ENCODE measurements around the gene KCNJ5.

DNA sequence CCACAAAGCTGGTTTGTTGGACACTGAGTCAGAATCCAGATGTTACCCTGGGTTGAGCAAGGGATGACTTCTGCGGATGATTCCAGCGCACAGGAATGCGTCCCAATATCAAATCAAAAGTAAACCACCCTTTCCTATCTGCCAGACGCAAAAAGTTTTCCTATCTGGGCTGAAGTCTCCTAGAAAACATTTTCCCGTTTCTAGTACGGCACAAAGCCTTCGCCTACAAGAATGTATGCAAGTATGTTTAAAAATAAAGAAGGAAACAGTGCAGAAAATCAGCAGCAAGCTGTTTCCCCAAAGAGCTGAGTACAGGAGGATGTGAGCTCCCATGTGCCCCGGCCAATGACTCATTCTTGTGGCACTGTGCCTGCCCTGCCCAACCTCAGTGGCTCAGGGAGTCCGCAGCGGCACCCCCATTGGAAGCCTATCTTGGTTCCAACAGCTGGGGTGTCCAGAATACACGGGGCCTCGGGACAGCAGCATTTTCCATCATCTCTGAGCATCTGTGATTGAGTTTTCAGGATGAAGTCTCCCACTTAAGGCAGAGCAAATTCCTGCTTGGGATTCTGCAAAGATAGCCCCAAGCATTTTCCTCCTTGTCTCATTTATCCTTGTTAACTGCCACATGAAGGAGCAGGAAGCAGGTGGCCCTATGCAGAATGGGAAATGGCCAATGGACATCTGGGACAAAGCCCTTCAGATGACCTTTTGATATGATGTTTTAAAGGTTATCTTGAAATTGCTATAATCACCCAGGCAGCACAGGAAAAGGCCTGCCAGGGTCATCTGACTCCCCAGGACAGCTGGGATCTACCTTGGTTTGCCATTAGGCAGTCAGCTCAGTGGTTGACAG, 17.5 kb downstream of the KCNJ5 start:
- TF ChIP-seq, protein P1, sequence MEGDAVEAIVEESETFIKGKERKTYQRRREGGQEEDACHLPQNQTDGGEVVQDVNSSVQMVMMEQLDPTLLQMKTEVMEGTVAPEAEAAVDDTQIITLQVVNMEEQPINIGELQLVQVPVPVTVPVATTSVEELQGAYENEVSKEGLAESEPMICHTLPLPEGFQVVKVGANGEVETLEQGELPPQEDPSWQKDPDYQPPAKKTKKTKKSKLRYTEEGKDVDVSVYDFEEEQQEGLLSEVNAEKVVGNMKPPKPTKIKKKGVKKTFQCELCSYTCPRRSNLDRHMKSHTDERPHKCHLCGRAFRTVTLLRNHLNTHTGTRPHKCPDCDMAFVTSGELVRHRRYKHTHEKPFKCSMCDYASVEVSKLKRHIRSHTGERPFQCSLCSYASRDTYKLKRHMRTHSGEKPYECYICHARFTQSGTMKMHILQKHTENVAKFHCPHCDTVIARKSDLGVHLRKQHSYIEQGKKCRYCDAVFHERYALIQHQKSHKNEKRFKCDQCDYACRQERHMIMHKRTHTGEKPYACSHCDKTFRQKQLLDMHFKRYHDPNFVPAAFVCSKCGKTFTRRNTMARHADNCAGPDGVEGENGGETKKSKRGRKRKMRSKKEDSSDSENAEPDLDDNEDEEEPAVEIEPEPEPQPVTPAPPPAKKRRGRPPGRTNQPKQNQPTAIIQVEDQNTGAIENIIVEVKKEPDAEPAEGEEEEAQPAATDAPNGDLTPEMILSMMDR (IDR thresholded peaks at IDR 0.05) = no peak
- TF ChIP-seq POLR2A (IDR thresholded peaks at IDR 0.05) = no peak

Data from breast epithelium (tissue), 3 donors.